OCI-LY1 (cell line): Measurements from ENCODE around the gene RNF141.

Experiments
- H2AFZ ChIP-seq: fragments of 200-600 bp; sonication (generic), shearing (Covaris generic); 2 replicates; pipeline ENCODE4 v1.6.0; 2014; ENCODE audit warnings: antibody characterized with exemption, mild to moderate bottlenecking, low read length
- H3F3A ChIP-seq: fragments of 200-600 bp; sonication (generic), shearing (Covaris generic); 2 replicates; pipeline ENCODE4 v1.6.0; 2014; ENCODE audit warnings: mild to moderate bottlenecking, antibody characterized with exemption, low read length, moderate library complexity; ENCODE audit not compliant: insufficient read depth
- H3K27ac ChIP-seq: fragments of 200-600 bp; sonication (generic); 2 replicates; pipeline ENCODE4 v1.5.1; 2014; ENCODE audit warnings: low read length, mixed run types, mild to moderate bottlenecking, low read depth; ENCODE audit not compliant: poor library complexity, severe bottlenecking
- H3K27me3 ChIP-seq: fragments of 200-600 bp; sonication (generic); 2 replicates; pipeline ENCODE4 v1.6.0; 2014; ENCODE audit warnings: antibody characterized with exemption, mild to moderate bottlenecking, low read length, moderate library complexity; ENCODE audit not compliant: insufficient read depth
- H3K36me3 ChIP-seq: fragments of 200-600 bp; sonication (generic); 2 replicates; pipeline ENCODE4 v1.6.1; 2014; ENCODE audit warnings: mild to moderate bottlenecking, antibody characterized with exemption, low read length, moderate library complexity, mixed read lengths; ENCODE audit not compliant: insufficient read depth
- H3K4me1 ChIP-seq: fragments of 200-600 bp; sonication (generic); 2 replicates; pipeline ENCODE4 v1.5.1; 2014; ENCODE audit warnings: mild to moderate bottlenecking, low read length, moderate library complexity; ENCODE audit not compliant: insufficient read depth, severe bottlenecking
- H3K4me2 ChIP-seq: fragments of 200-600 bp; sonication (generic), shearing (Covaris generic); 2 replicates; pipeline ENCODE4 v1.6.1; 2014; ENCODE audit warnings: low read length
- H3K4me3 ChIP-seq: fragments of 200-600 bp; sonication (generic); 2 replicates; pipeline ENCODE4 v1.5.1; 2014; ENCODE audit warnings: low read length, low read depth, mild to moderate bottlenecking, mixed read lengths; ENCODE audit not compliant: poor library complexity, severe bottlenecking
- H3K79me2 ChIP-seq: fragments of 200-600 bp; shearing (Covaris generic); 2 replicates; pipeline ENCODE4 v1.6.1; 2016; ENCODE audit warnings: mixed run types, low read length, mixed read lengths; ENCODE audit not compliant: insufficient read depth
- H3K9ac ChIP-seq: fragments of 200-600 bp; sonication (generic), shearing (Covaris generic); 2 replicates; pipeline ENCODE4 v1.6.1; 2014; ENCODE audit warnings: mild to moderate bottlenecking, low read length, mixed read lengths
- H3K9me2 ChIP-seq: fragments of 200-600 bp; sonication (generic), shearing (Covaris generic); 2 replicates; pipeline ENCODE4 v1.6.1; 2014; ENCODE audit warnings: low read depth, mild to moderate bottlenecking, low read length, mixed read lengths
- H3K9me3 ChIP-seq: fragments of 200-600 bp; shearing (Covaris generic); 2 replicates; pipeline ENCODE4 v1.6.1; 2014; ENCODE audit warnings: low read length, mixed read lengths
- H4K20me1 ChIP-seq: fragments of 200-600 bp; sonication (generic), shearing (Covaris generic); 2 replicates; pipeline ENCODE4 v1.6.0; 2016; ENCODE audit warnings: mild to moderate bottlenecking, low read length; ENCODE audit not compliant: insufficient read depth
- EZH2 ChIP-seq: fragments of 200-600 bp; sonication (generic), shearing (Covaris generic); IDR thresholded peaks from 2 replicates; pipeline ENCODE4 v1.8.0; 2017; ENCODE audit warnings: borderline replicate concordance, mixed run types, mild to moderate bottlenecking, antibody characterized with exemption, low read length, moderate library complexity, mixed read lengths
- TF ChIP-seq, protein P1 (sequence below): fragments of 200-600 bp; sonication (generic), shearing (Covaris generic); IDR thresholded peaks from 2 replicates; pipeline ENCODE4 v1.5.1; 2017; ENCODE audit warnings: mild to moderate bottlenecking, antibody characterized with exemption, low read length, moderate library complexity, mixed read lengths

Gene RNF141

DNA sequence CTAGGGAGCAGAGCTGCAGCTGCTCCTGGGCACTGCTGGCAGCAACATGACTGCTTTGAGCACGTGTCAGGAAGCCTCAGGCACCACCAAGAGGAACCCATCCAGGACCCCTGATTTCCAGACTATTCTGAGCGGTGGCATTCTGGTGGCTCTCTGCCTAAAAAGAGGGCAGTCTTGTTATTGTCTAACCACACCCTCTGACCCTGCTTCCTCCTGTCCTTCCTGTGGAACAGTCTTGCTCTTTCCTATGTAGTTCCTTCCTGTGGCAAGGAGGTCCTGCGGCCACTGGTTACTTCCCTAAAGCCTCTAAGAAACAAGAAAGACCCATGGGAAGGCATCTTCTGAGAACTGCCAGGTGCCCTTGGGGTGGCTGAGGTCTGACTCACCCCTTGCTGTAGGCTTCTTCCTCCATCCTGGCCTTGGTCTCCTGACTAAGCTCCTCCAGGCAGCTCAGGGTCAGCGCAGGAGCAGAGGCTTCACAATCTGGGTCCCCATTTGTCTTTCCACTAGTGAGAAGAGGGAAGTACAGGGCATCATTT is 40.6 kb upstream of the RNF141 start:
- Histone ChIP-seq H3K9me2 (no peaks in the 10 kb centered on the region), H3K4me2 (no peak overlapping the region), H3K27me3 (peaks cover 4% of the 10 kb centered on the region; the same call in 1 of the 2 replicates), H3K4me3 (no peak overlapping the region), H3F3A (no peaks in the 10 kb centered on the region), H2AFZ (no peak overlapping the region), H3K27ac (no peak overlapping the region), H4K20me1 (no peaks in the 10 kb centered on the region), H3K79me2 (no peaks in the 10 kb centered on the region), H3K4me1 (no peaks in the 10 kb centered on the region), H3K9ac (no peak overlapping the region), H3K9me3 (no peaks in the 10 kb centered on the region), H3K36me3 (no peaks in the 10 kb centered on the region)
- TF ChIP-seq, protein P1, sequence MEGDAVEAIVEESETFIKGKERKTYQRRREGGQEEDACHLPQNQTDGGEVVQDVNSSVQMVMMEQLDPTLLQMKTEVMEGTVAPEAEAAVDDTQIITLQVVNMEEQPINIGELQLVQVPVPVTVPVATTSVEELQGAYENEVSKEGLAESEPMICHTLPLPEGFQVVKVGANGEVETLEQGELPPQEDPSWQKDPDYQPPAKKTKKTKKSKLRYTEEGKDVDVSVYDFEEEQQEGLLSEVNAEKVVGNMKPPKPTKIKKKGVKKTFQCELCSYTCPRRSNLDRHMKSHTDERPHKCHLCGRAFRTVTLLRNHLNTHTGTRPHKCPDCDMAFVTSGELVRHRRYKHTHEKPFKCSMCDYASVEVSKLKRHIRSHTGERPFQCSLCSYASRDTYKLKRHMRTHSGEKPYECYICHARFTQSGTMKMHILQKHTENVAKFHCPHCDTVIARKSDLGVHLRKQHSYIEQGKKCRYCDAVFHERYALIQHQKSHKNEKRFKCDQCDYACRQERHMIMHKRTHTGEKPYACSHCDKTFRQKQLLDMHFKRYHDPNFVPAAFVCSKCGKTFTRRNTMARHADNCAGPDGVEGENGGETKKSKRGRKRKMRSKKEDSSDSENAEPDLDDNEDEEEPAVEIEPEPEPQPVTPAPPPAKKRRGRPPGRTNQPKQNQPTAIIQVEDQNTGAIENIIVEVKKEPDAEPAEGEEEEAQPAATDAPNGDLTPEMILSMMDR: no peak
- no peak for TF ChIP-seq EZH2

DNA sequence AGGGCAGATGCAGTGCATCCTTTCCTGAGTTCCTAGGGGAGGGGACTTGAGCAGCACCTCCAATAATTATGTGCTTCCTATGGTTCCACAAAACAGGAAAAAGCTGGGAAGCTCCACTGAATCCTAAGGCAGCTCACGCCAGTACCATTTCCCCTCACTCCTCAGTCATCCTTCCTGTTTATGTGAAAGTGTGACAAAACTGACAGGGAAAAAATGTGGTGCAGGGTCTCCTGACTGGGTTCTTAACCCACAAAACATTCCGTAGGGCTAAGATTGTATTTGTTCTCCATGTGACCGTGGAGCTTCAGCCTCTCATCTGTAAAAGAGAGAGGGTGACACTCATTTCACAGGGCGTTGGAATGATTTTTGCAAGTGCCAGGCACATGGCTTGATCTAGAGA is 39.6 kb upstream of the RNF141 start:
- Histone ChIP-seq H4K20me1 (no peaks in the 10 kb centered on the region), H3K79me2 (no peaks in the 10 kb centered on the region), H3F3A (no peaks in the 10 kb centered on the region), H3K27me3 (peaks cover 4% of the 10 kb centered on the region; the same call in 1 of the 2 replicates), H3K4me2 (no peak overlapping the region), H3K9me2 (no peaks in the 10 kb centered on the region), H3K4me1 (no peaks in the 10 kb centered on the region), H3K4me3 (no peak overlapping the region), H3K36me3 (no peaks in the 10 kb centered on the region), H3K27ac (no peak overlapping the region), H3K9ac (no peak overlapping the region), H3K9me3 (no peaks in the 10 kb centered on the region), H2AFZ (no peak overlapping the region)
- TF ChIP-seq, protein P1: no peak
- TF ChIP-seq EZH2: no peak

DNA sequence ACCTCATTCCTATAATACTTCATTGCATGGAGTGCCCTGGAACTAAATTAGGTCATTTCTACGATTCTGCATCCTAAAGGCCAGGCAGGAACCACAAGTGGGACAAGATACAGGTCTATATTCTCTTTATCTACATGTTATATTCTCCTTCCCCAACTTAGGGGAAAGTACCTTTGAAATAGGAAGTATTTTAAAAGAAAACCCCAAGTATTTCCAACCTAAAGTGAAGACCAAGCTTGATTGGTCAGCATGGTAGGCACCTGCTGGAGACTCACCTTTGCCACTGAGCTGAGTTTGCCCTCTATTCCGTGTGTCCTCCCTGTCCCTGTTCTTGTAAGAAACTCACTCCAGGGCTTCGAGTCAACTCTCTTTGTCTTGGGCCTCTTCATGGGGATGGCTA is 38.7 kb upstream of the RNF141 start:
- H3K9me3 ChIP-seq: no peaks in the 10 kb centered on the region
- H3K36me3 ChIP-seq: no peaks in the 10 kb centered on the region
- TF ChIP-seq, protein P1: no peak
- no peak for TF ChIP-seq EZH2
- no peak overlapping the region for H3K9ac ChIP-seq
- no peak overlapping the region for H3K4me3 ChIP-seq
- no peaks in the 10 kb centered on the region for H3F3A ChIP-seq
- H3K4me1 ChIP-seq: no peaks in the 10 kb centered on the region
- H3K79me2 ChIP-seq: no peaks in the 10 kb centered on the region
- no peak overlapping the region for H2AFZ ChIP-seq
- H4K20me1 ChIP-seq: no peaks in the 10 kb centered on the region
- peaks cover 4% of the 10 kb centered on the region; the same call in 1 of the 2 replicates for H3K27me3 ChIP-seq
- no peak overlapping the region for H3K27ac ChIP-seq
- H3K4me2 ChIP-seq: no peak overlapping the region
- H3K9me2 ChIP-seq: no peaks in the 10 kb centered on the region
